WI38 (cell line): ENCODE data around the gene ERBB4.
"Not testable (repeated sequence)": the region's sequence is repeated elsewhere in the genome, so short reads cannot be mapped to it uniquely, and the experiment has no call there.

Experiments used
- H3K4me3 ChIP-seq: 2 replicates; pipeline ENCODE4 v1.5.1; 2011; ENCODE audit warnings: low read depth, mild to moderate bottlenecking, control low read depth, low read length
- CTCF ChIP-seq: IDR thresholded peaks from 2 replicates; pipeline ENCODE4 v1.5.1; 2012; ENCODE audit warnings: low read depth, mild to moderate bottlenecking, control low read depth, low read length

The ERBB4 gene

GRCh38 chr2:212109792-212110680, 428.6 kb downstream of the ERBB4 start:
- TF ChIP-seq CTCF = no peak
- H3K4me3 ChIP-seq = no peak overlapping the region

- no peak for TF ChIP-seq CTCF
- H3K4me3 ChIP-seq = no peak overlapping the region
These were observed 429.4 kb downstream of the ERBB4 start for GRCh38 chr2:212109217-212109616.

- no peak for TF ChIP-seq CTCF
- no peak overlapping the region for H3K4me3 ChIP-seq
These were observed 430.6 kb downstream of the ERBB4 start for GRCh38 chr2:212107989-212108388.

GRCh38 chr2:212107014-212107413, 431.6 kb downstream of the ERBB4 start:
- no peak overlapping the region for H3K4me3 ChIP-seq
- TF ChIP-seq CTCF = no peak

GRCh38 chr2:212106536-212106935, 432.1 kb downstream of the ERBB4 start:
- H3K4me3 ChIP-seq = not testable (repeated sequence)

GRCh38 chr2:212099658-212100057, 438.9 kb downstream of the ERBB4 start:
- TF ChIP-seq CTCF = no peak
- no peak overlapping the region for H3K4me3 ChIP-seq

- no peak for TF ChIP-seq CTCF
- no peak overlapping the region for H3K4me3 ChIP-seq
These were observed 439.6 kb downstream of the ERBB4 start for GRCh38 chr2:212098966-212099365.

- no peak overlapping the region for H3K4me3 ChIP-seq
- TF ChIP-seq CTCF = no peak
These were observed 441.6 kb downstream of the ERBB4 start for GRCh38 chr2:212097001-212097400.
